Gastrocnemius medialis (tissue), 4 donors: Measurements from ENCODE around the gene RHOJ.

Source experiments
- POLR2A ChIP-seq, 2 donors: fragments of 450-650 bp; IDR thresholded peaks; one replicate each; pipeline ENCODE4 v1.6.1; 2017; ENCODE audit warnings: antibody characterized with exemption in 2 of 2, mild to moderate bottlenecking in 2 of 2, moderate library complexity in 2 of 2
- TF ChIP-seq, protein P1 (sequence below), 5 experiments: fragments of 450-650 bp in 3 of 5; fragments of 200-600 bp in 2 of 5; sonication (generic) in 2 of 5; IDR thresholded peaks in 4 of 5; conservative IDR thresholded peaks in 1 of 5; 1 replicate in 4 of 5; 2 replicates in 1 of 5; pipeline ENCODE4 v1.5.1; 2016 to 2019; ENCODE audit warnings: antibody characterized with exemption in 5 of 5, mild to moderate bottlenecking in 3 of 5, moderate library complexity in 3 of 5

DNA sequence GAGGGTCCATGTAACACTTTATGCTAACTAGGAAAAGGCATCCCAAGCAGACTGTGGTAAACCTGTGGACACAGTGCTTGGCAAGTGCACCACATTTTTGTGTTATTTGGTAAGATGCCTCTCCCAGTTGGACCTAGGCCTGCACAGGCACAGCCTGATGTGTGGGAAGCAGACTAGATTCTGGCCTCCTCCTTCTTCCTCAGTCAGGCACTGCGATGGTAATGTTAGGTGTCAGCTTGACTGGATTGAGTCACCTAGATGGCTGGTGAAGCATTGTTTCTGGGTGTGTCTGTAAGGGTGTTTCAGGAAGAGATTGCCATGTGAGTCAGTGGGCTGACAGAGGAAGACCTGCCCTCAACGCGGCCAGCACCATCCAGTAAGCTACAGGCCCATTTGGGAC, 25.3 kb upstream of the RHOJ start:
- TF ChIP-seq, protein P1, sequence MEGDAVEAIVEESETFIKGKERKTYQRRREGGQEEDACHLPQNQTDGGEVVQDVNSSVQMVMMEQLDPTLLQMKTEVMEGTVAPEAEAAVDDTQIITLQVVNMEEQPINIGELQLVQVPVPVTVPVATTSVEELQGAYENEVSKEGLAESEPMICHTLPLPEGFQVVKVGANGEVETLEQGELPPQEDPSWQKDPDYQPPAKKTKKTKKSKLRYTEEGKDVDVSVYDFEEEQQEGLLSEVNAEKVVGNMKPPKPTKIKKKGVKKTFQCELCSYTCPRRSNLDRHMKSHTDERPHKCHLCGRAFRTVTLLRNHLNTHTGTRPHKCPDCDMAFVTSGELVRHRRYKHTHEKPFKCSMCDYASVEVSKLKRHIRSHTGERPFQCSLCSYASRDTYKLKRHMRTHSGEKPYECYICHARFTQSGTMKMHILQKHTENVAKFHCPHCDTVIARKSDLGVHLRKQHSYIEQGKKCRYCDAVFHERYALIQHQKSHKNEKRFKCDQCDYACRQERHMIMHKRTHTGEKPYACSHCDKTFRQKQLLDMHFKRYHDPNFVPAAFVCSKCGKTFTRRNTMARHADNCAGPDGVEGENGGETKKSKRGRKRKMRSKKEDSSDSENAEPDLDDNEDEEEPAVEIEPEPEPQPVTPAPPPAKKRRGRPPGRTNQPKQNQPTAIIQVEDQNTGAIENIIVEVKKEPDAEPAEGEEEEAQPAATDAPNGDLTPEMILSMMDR (IDR thresholded peaks at IDR 0.05 in 4 of 5, conservative IDR thresholded peaks at IDR 0.05 in 1 of 5), result no peak
- no peak for TF ChIP-seq POLR2A (IDR thresholded peaks at IDR 0.05)
